Panc1 (cell line): Measurements from ENCODE around the gene SSH2. TPM values are rescaled to one million over a fixed set of nuclear protein-coding genes. Genes with fewer than 3 reads are reported as not detected.

Experiments
- ATAC-seq: fragments of 200-7000 bp; cut with Tn5 transposase; 2 replicates; pipeline ENCODE4 v1.9.1; 2020; ENCODE audit warnings: mild to moderate bottlenecking, moderate library complexity
- BruUV-seq: library from RNA; stranded (reverse); fragments of 400-500 nt; replicated peaks from 2 replicates; lab custom pipeline; 2021; lab: Mats Ljungman, UMichigan
- CTCF ChIA-PET: fragments of 300-600 bp; sonication (Branson Sonifier 250); formaldehyde crosslinking; loops from one replicate; lab custom pipeline; 2022; ENCODE audit warnings: antibody characterized with exemption; lab: Charles Lee
- POLR2A ChIA-PET: fragments of 300-600 bp; sonication (Branson Sonifier 250); formaldehyde crosslinking; loops from one replicate; lab custom pipeline; 2022; ENCODE audit warnings: antibody characterized with exemption; lab: Charles Lee
- DNase-seq: peaks from one replicate; pipeline ENCODE4 v3.0.0-alpha.2; 2010; ENCODE audit warnings: low read depth, low spot score
- H3K27ac ChIP-seq: 2 replicates; pipeline ENCODE4 v1.5.1; 2011; ENCODE audit warnings: mild to moderate bottlenecking, low read length, inconsistent platforms
- H3K27me3 ChIP-seq: fragments of 200-500 bp; sonication (Bioruptor generic); 2 replicates; pipeline ENCODE4 v1.6.0; 2014; ENCODE audit warnings: low read length, inconsistent platforms; ENCODE audit not compliant: control insufficient read depth, insufficient read depth
- H3K36me3 ChIP-seq: fragments of 200-500 bp; sonication (Bioruptor generic); 2 replicates; pipeline ENCODE4 v1.5.1; 2014; ENCODE audit warnings: inconsistent platforms, mild to moderate bottlenecking, low read length, moderate library complexity; ENCODE audit not compliant: control insufficient read depth, insufficient read depth
- H3K4me1 ChIP-seq: 2 replicates; pipeline ENCODE4 v1.5.1; 2011; ENCODE audit warnings: inconsistent platforms, mild to moderate bottlenecking, low read length, moderate library complexity; ENCODE audit not compliant: control insufficient read depth, insufficient read depth
- H3K4me3 ChIP-seq, 2 experiments: 2 replicates each; pipeline ENCODE4 v1.5.1; 2011 to 2012; ENCODE audit warnings: low read depth in 2 of 2, low read length in 2 of 2, mild to moderate bottlenecking in 2 of 2, inconsistent platforms in 1 of 2, moderate library complexity in 1 of 2
- H3K9me3 ChIP-seq: fragments of 200-500 bp; sonication (Bioruptor generic); 2 replicates; pipeline ENCODE4 v1.5.1; 2014; ENCODE audit warnings: low read depth, mild to moderate bottlenecking, inconsistent platforms, low read length, moderate library complexity; ENCODE audit not compliant: control insufficient read depth, insufficient read depth
- CTCF ChIP-seq: fragments of 450-650 bp; IDR thresholded peaks from 2 replicates; pipeline ENCODE4 v1.5.1; 2017; ENCODE audit warnings: mild to moderate bottlenecking
- POLR2AphosphoS5 ChIP-seq: IDR thresholded peaks from 2 replicates; pipeline ENCODE4 v1.6.1; 2012; ENCODE audit warnings: mild to moderate bottlenecking, low read depth, low read length, moderate library complexity
- REST ChIP-seq, 2 experiments: IDR thresholded peaks; 2 replicates each; pipeline ENCODE4 v1.6.1; 2011 to 2012; ENCODE audit warnings: low read depth in 2 of 2, control low read depth in 1 of 2, low read length in 1 of 2, mild to moderate bottlenecking in 1 of 2, moderate library complexity in 1 of 2; ENCODE audit not compliant: insufficient read depth in 1 of 2
- SIN3A ChIP-seq: IDR thresholded peaks from 2 replicates; pipeline ENCODE4 v1.6.1; 2012; ENCODE audit warnings: low read depth, mild to moderate bottlenecking, low read length, moderate library complexity, borderline replicate concordance; ENCODE audit not compliant: insufficient read depth
- TCF7L2 ChIP-seq: IDR thresholded peaks from 2 replicates; pipeline ENCODE4 v1.6.1; 2011; ENCODE audit warnings: mild to moderate bottlenecking, low read depth, low read length, inconsistent platforms
- in situ Hi-C: cut with HindIII; loops from 2 replicates; pipeline ENCODE4 v1.10.0; 2016; ENCODE audit warnings: low sequenced_read_pairs, low pct_unique_long_range_greater_than_20kb
- intact Hi-C: fragments of 100-400 bp; cut with micrococcal nuclease; formaldehyde crosslinking; loops from one replicate; pipeline ENCODE4 v1.10.0; 2022; ENCODE audit not compliant: unreplicated experiment
- total RNA-seq: library from RNA; stranded (reverse); gene quantifications from one replicate; pipeline ENCODE4 v1.2.1, GENCODE V29; 2021; ENCODE audit not compliant: unreplicated experiment

SSH2 gene
- total RNA-seq, 1 experiment from 2014 or later = 30.6 TPM

GRCh38 chr17:29827179-29827578 is 102.8 kb downstream of the SSH2 start:
- Histone ChIP-seq H3K9me3 (no peaks in the 10 kb centered on the region), H3K4me1 (no peaks in the 10 kb centered on the region), H3K4me3 (no peak overlapping the region), H3K27ac (no peak overlapping the region), H3K36me3 (no peaks in the 10 kb centered on the region), H3K27me3 (no peaks in the 10 kb centered on the region)
- POLR2A ChIA-PET = interaction anchor here (0.6 kb wide), 1 partner anchor 99 kb away, joined by 3 read pairs; no protein-coding TSS in a partner anchor
- in situ Hi-C loops = no loop called here
- intact Hi-C loops = no loop called here
- TF ChIP-seq CTCF (no peak), TCF7L2 (no peak), POLR2AphosphoS5 (no peak), REST (IDR thresholded peaks at IDR 0.05; ENCODE audit: insufficient read depth in 1 of 2, low read depth in 2 of 2, low read length in 1 of 2) (no peak), SIN3A (no peak)
- no peak for ATAC-seq
- CTCF ChIA-PET = no interaction called here
- no TSS peak for BruUV-seq
- DNase-seq = no peak

DNA sequence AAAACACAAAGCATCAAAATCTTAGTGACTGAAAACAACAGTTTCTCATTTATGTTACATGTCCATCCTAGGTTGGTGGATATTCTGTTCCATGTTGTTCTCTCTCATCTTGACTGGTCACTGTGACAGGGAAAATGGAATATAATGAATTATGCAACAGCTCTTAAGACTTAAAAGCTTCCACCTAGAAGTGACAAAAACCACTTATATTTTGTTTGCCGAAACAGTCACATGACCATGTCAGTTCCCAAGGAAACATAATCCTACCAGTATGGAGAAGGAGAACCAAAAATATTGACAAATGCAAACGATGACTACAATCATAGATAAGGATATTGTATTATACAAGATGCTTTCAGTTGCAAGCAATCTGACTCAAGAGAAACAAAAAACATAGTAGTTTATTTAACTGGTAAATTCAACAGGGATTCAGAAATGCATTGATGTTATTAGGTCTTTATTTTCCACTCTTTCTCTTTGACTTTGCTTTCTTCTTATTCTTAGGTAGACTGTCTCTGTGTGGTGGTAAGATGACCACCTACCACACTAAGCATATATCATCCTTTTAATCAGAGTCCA is 103.8 kb downstream of the SSH2 start:
- ChIA-PET CTCF (no interaction called here), POLR2A (interaction anchor here (0.6 kb wide), 1 partner anchor 187 kb away, joined by 4 read pairs; no protein-coding TSS in a partner anchor)
- no peak overlapping the region for H3K27ac ChIP-seq
- ATAC-seq = no peak
- intact Hi-C loops (no loop called here), in situ Hi-C loops (no loop called here)
- no peaks in the 10 kb centered on the region for H3K36me3 ChIP-seq
- H3K4me1 ChIP-seq = no peaks in the 10 kb centered on the region
- TF ChIP-seq REST (IDR thresholded peaks at IDR 0.05; ENCODE audit: insufficient read depth in 1 of 2, low read depth in 2 of 2, low read length in 1 of 2) = no peak
- TF ChIP-seq SIN3A = no peak
- no peak for TF ChIP-seq CTCF
- TF ChIP-seq TCF7L2 = no peak
- TF ChIP-seq POLR2AphosphoS5 = no peak
- no peaks in the 10 kb centered on the region for H3K27me3 ChIP-seq
- no peak overlapping the region for H3K4me3 ChIP-seq
- H3K9me3 ChIP-seq = no peaks in the 10 kb centered on the region
- DNase-seq = no peak
- no TSS peak for BruUV-seq
